Heart left ventricle (tissue), 16 donors: Measurements from ENCODE around the gene NR1I3. TPM values are rescaled to one million over a fixed set of nuclear protein-coding genes. Genes with fewer than 3 reads are reported as not detected.

Experiments
- ATAC-seq, 4 donors: fragments of 200-7000 bp; cut with Tn5 transposase; one replicate each; pipeline ENCODE4 v1.9.1; 2020 to 2022; ENCODE audit warnings: moderate library complexity in 4 of 4, mild to moderate bottlenecking in 3 of 4, moderate number of reproducible peaks in 1 of 4
- DNase-seq, 5 donors: peaks; one replicate each; pipeline ENCODE4 v3.0.0-alpha.2; 2020
- H3K27ac ChIP-seq, 12 donors: fragments of 200-600 bp; sonication (generic) in 4 of 12; one replicate each; pipeline versions ENCODE4 v1.5.0 to v1.8.0; 2016 to 2022; ENCODE audit warnings: mild to moderate bottlenecking in 2 of 12
- H3K27me3 ChIP-seq, 9 donors: fragments of 200-600 bp; sonication (generic) in 2 of 9; one replicate each; pipeline versions ENCODE4 v1.5.1 to v1.8.0; 2016 to 2022; ENCODE audit warnings: mild to moderate bottlenecking in 3 of 9
- H3K36me3 ChIP-seq, 9 donors: fragments of 200-600 bp; sonication (generic) in 2 of 9; one replicate each; pipeline versions ENCODE4 v1.5.0 to v1.8.0; 2018 to 2022; ENCODE audit warnings: mild to moderate bottlenecking in 2 of 9
- H3K4me1 ChIP-seq, 12 donors: fragments of 200-600 bp; sonication (generic) in 4 of 12; one replicate each; pipeline versions ENCODE4 v1.5.0 to v1.8.0; 2016 to 2022; ENCODE audit warnings: mild to moderate bottlenecking in 3 of 12
- H3K4me3 ChIP-seq, 12 donors: fragments of 200-600 bp; sonication (generic) in 4 of 12; one replicate each; pipeline versions ENCODE4 v1.5.0 to v1.8.0; 2017 to 2022; ENCODE audit warnings: mild to moderate bottlenecking in 9 of 12, moderate library complexity in 4 of 12
- H3K9me3 ChIP-seq, 12 donors: fragments of 200-600 bp; sonication (generic) in 4 of 12; one replicate each; pipeline versions ENCODE4 v1.5.0 to v1.8.0; 2016 to 2022; ENCODE audit warnings: mild to moderate bottlenecking in 1 of 12
- CTCF ChIP-seq, 12 donors: fragments of 200-600 bp; sonication (generic) in 4 of 12; IDR thresholded peaks; one replicate each; pipeline versions ENCODE4 v1.5.0 to v1.8.0; 2018 to 2022; ENCODE audit warnings: antibody characterized with exemption in 12 of 12, mild to moderate bottlenecking in 5 of 12
- POLR2A ChIP-seq, 2 donors: fragments of 450-650 bp; IDR thresholded peaks; one replicate each; pipeline ENCODE4 v1.6.1; 2017; ENCODE audit warnings: antibody characterized with exemption in 2 of 2, mild to moderate bottlenecking in 2 of 2, moderate library complexity in 2 of 2
- WGBS, 4 donors: extraction: QIAGEN DNeasy Blood & Tissue Kit in 2 of 4; methylation state at CpG; one replicate each; pipeline versions ENCODE4 v1.1.5 to v1.1.7; 2013 to 2018; 5-methylcytosine and 5-hydroxymethylcytosine counted together
- intact Hi-C, 10 donors: fragments of 100-400 bp; cut with DNase I; formaldehyde crosslinking; loops; one replicate each; pipeline versions ENCODE4 v1.11.1 to v1.14.2; 2022
- microRNA-seq, 4 donors: library from miRNA; unstranded; fragments of <30 nt; microRNA quantifications; one replicate each; pipeline versions ENCODE4 to v1.2.0, GENCODE V29; 2017 to 2020
- polyA plus RNA-seq, 2 donors: library from polyadenylated mRNA; stranded (reverse); fragments of 200-250 nt; gene quantifications; one replicate each; pipeline ENCODE4 v1.2.3, GENCODE V29; 2013
- total RNA-seq, 9 donors: library from RNA; depleted of rRNA in 2 of 9; stranded (reverse); fragments of >200 nt in 2 of 9; fragmentation: NEBNext Ultra II Directional in 3 of 9; extraction: Animal tissue kit (Norgen Biotek cat#: 25700) in 3 of 9; gene quantifications; one replicate each; pipeline versions ENCODE4 v1.1.0 to v1.2.4, GENCODE V29; 2016 to 2023
- donor health status: ischemic (EF 13 %, LVEDD 7.1; RV severe dilation, severe dysfunction).
- donor health status: healthy with polysubstance abuse.
- donor health status: DM: no; HTN: yes; CAD: no.
- donor health status: DM: no; HTN: no; CAD: no.
- donor health status: ischemic (EF 25% LVEDD 6.9; RV normal size, moderate dysfunction).
- donor health status: ischemic (EF 25% LVEDD 5.7; RV mildly dilated, moderate dysfunction).
- donor health status: healthy.
- donor health status: DM: yes; HTN: yes; CAD: no.
- donor health status: ischemic (EF 35%, LVEDD 5.7; RV mildly dilated, moderate dysfunction).
- donor health status: nonischemic (EF 11% LVEDD 7.7; RV severe dilation, severe dysfunction).
- donor health status: DM: yes; HTN: yes; CAD: no.
- donor health status: PGD.
- donor health status: ischemic (EF 29% LVEDD 5.4; RV normal size, mild dysfunction).
- donor health status: nonischemic (EF 23%, LVEDD 6.1; RV moderate dilation, normal function).

The NR1I3 gene
- total and polyA plus RNA-seq, 11 donors, result 0.23 TPM; not detected in 10

- 0% methylated on average over 3 of the region's 3 CpGs for WGBS, 4 donors
- Histone ChIP-seq H3K4me1 (peaks cover 0 to 91% (median 20%) of the 10 kb centered on the region in 12 donors), H3K36me3 (no peaks in the 10 kb centered on the region), H3K27me3 (no peaks in the 10 kb centered on the region), H3K4me3 (peak overlapping the region in 1 of 12 donors; percentile 42), H3K9me3 (no peaks in the 10 kb centered on the region), H3K27ac (peak overlapping the region; percentile 19 to 92 (median 66))
- peak; percentile 76 to 93 (median 87) for ATAC-seq
- DNase-seq, result peak; percentile 82 to 90 (median 89)
- intact Hi-C loops, result loop anchor here in 1 of 10 donors (5.0 kb wide), 1 partner anchor 202 kb away; no protein-coding TSS in a partner anchor
- no peak for TF ChIP-seq POLR2A (IDR thresholded peaks at IDR 0.05)
- TF ChIP-seq CTCF (IDR thresholded peaks at IDR 0.05), result no peak
Measured at GRCh38 chr1:161185282-161185682, 52.7 kb downstream of the NR1I3 start.

GRCh38 chr1:161182214-161182613 lies 55.8 kb downstream of the NR1I3 start:
- ATAC-seq, result no peak
- Histone ChIP-seq H3K36me3 (no peaks in the 10 kb centered on the region), H3K27ac (peak overlapping the region in 3 of 12 donors; percentile 36 to 92 (median 50)), H3K4me1 (peaks cover 0 to 75% (median 23%) of the 10 kb centered on the region in 12 donors), H3K9me3 (no peaks in the 10 kb centered on the region), H3K4me3 (no peak overlapping the region), H3K27me3 (no peaks in the 10 kb centered on the region)
- DNase-seq, result peak in 1 of 5 donors; percentile 13
- 95 to 100% (median 97%) methylated on average over 1 of the region's 1 CpG for WGBS, 4 donors
- intact Hi-C loops, result no loop called here
- TF ChIP-seq POLR2A (IDR thresholded peaks at IDR 0.05), result no peak
- TF ChIP-seq CTCF (IDR thresholded peaks at IDR 0.05), result no peak

- ATAC-seq, result no peak
Measured at GRCh38 chr1:161180639-161181038, 57.4 kb downstream of the NR1I3 start.

GRCh38 chr1:161179698-161180097 lies 58.3 kb downstream of the NR1I3 start:
- ATAC-seq, result no peak
- peaks cover 0 to 14% (median 12%) of the 10 kb centered on the region in 9 donors for H3K36me3 ChIP-seq
- 96 to 97% (median 97%) methylated on average over 3 of the region's 3 CpGs for WGBS, 4 donors
- H3K9me3 ChIP-seq, result no peaks in the 10 kb centered on the region
- intact Hi-C loops, result no loop called here
- H3K27me3 ChIP-seq, result no peaks in the 10 kb centered on the region
- peaks cover 0 to 63% (median 19%) of the 10 kb centered on the region in 12 donors for H3K4me1 ChIP-seq
- no peak for TF ChIP-seq POLR2A (IDR thresholded peaks at IDR 0.05)
- no peak for TF ChIP-seq CTCF (IDR thresholded peaks at IDR 0.05)
- no peak for DNase-seq
- H3K4me3 ChIP-seq, result no peak overlapping the region
- H3K27ac ChIP-seq, result no peak overlapping the region

More at GRCh38 chr1:161180639-161181038, 57.4 kb downstream of the NR1I3 start:
- WGBS, 4 donors, result 44 to 80% (median 68%) methylated on average over 1 of the region's 1 CpG
- Histone ChIP-seq H3K4me1 (peaks cover 0 to 71% (median 26%) of the 10 kb centered on the region in 12 donors), H3K9me3 (no peaks in the 10 kb centered on the region), H3K36me3 (peaks cover 0 to 4% (median 2%) of the 10 kb centered on the region in 9 donors), H3K27ac (peak overlapping the region in 1 of 12 donors; percentile 92), H3K27me3 (no peaks in the 10 kb centered on the region), H3K4me3 (no peak overlapping the region)
- no peak for DNase-seq
- TF ChIP-seq POLR2A (IDR thresholded peaks at IDR 0.05) (no peak), CTCF (IDR thresholded peaks at IDR 0.05) (peak in 7 of 12 donors; percentile 7 to 36 (median 30))
- intact Hi-C loops, result no loop called here

Small RNA genes within 50 kb of the gene (microRNA-seq; reads per million reads assigned to microRNA genes)
- gene MIR5187, result 1.2 to 7.4 (median 3.4) reads per million in 4 donors

Other genes starting within 250 kb of the NR1I3 start
- gene F11R, start 217.1 kb downstream of the NR1I3 start, total RNA-seq, result 10 to 100 TPM in 5 of 9 donors, 1 to 10 TPM in 4; 7.5 to 23.4 (median 10.9) TPM
- 10 to 100 TPM in 1 of 2 donors, 1 to 10 TPM in 1; 7.4 to 13.8 TPM for gene F11R, start 217.1 kb downstream of the NR1I3 start, polyA plus RNA-seq
- 10 to 100 TPM in 7 of 9 donors, 1 to 10 TPM in 2; 6.1 to 22.7 (median 14.4) TPM for gene TSTD1, start 199.2 kb downstream of the NR1I3 start, total RNA-seq
- 10 to 100 TPM; 14.7 to 16.2 TPM for gene TSTD1, start 199.2 kb downstream of the NR1I3 start, polyA plus RNA-seq
- 10 to 100 TPM; 20.2 to 51.1 (median 28.2) TPM for gene USF1, start 192.2 kb downstream of the NR1I3 start, total RNA-seq
- 10 to 100 TPM; 31.9 to 43.0 TPM for gene USF1, start 192.2 kb downstream of the NR1I3 start, polyA plus RNA-seq
- gene ARHGAP30, start 168.3 kb downstream of the NR1I3 start, total RNA-seq, result 10 to 100 TPM in 2 of 9 donors, 1 to 10 TPM in 7; 1.7 to 32.2 (median 2.1) TPM
- gene ARHGAP30, start 168.3 kb downstream of the NR1I3 start, polyA plus RNA-seq, result 1 to 10 TPM; 1.3 to 3.0 TPM
- under 1 TPM in 2 of 9 donors, not detected in 7; 0.07 to 0.53 TPM for gene NECTIN4, start 148.6 kb downstream of the NR1I3 start, total RNA-seq
- under 1 TPM in 1 of 2 donors, not detected in 1; 0.03 TPM for gene NECTIN4, start 148.6 kb downstream of the NR1I3 start, polyA plus RNA-seq
- gene KLHDC9, start 139.8 kb downstream of the NR1I3 start, total RNA-seq, result 10 to 100 TPM in 3 of 9 donors, 1 to 10 TPM in 6; 2.4 to 13.3 (median 6.1) TPM
- 1 to 10 TPM in 1 of 2 donors, under 1 TPM in 1; 0.43 to 3.2 TPM for gene KLHDC9, start 139.8 kb downstream of the NR1I3 start, polyA plus RNA-seq
- gene PFDN2, start 120.2 kb downstream of the NR1I3 start, total RNA-seq, result 10 to 100 TPM; 38.3 to 59.1 (median 49.4) TPM
- 100 to 1,000 TPM; 162 to 234 TPM for gene PFDN2, start 120.2 kb downstream of the NR1I3 start, polyA plus RNA-seq
- 10 to 100 TPM; 28.1 to 42.7 (median 34.7) TPM for gene NIT1, start 120.1 kb downstream of the NR1I3 start, total RNA-seq
- gene NIT1, start 120.1 kb downstream of the NR1I3 start, polyA plus RNA-seq, result 10 to 100 TPM; 25.8 to 34.3 TPM
- 10 to 100 TPM; 20.8 to 36.0 (median 26.5) TPM for gene DEDD, start 105.5 kb downstream of the NR1I3 start, total RNA-seq
- 10 to 100 TPM; 13.8 to 38.8 TPM for gene DEDD, start 105.5 kb downstream of the NR1I3 start, polyA plus RNA-seq
- 10 to 100 TPM; 54.4 to 86.9 (median 73.2) TPM for gene UFC1, start 84.2 kb downstream of the NR1I3 start, total RNA-seq
- gene UFC1, start 84.2 kb downstream of the NR1I3 start, polyA plus RNA-seq, result 100 to 1,000 TPM in 1 of 2 donors, 10 to 100 TPM in 1; 60.7 to 131 TPM
- 10 to 100 TPM; 12.3 to 20.0 (median 14.6) TPM for gene USP21, start 78.7 kb downstream of the NR1I3 start, total RNA-seq
- 10 to 100 TPM; 13.0 TPM for gene USP21, start 78.7 kb downstream of the NR1I3 start, polyA plus RNA-seq
- 10 to 100 TPM in 8 of 9 donors, 1 to 10 TPM in 1; 9.7 to 16.7 (median 13.7) TPM for gene PPOX, start 71.8 kb downstream of the NR1I3 start, total RNA-seq
- gene PPOX, start 71.8 kb downstream of the NR1I3 start, polyA plus RNA-seq, result 10 to 100 TPM; 10.7 to 24.3 TPM
- 10 to 100 TPM; 18.2 to 34.1 (median 22.4) TPM for gene B4GALT3, start 60.7 kb downstream of the NR1I3 start, total RNA-seq
- gene B4GALT3, start 60.7 kb downstream of the NR1I3 start, polyA plus RNA-seq, result 10 to 100 TPM; 13.4 to 40.8 TPM
- gene ADAMTS4, start 39.1 kb downstream of the NR1I3 start, total RNA-seq, result 10 to 100 TPM in 3 of 9 donors, 1 to 10 TPM in 6; 1.6 to 65.2 (median 8.4) TPM
- 1 to 10 TPM; 5.7 to 6.1 TPM for gene ADAMTS4, start 39.1 kb downstream of the NR1I3 start, polyA plus RNA-seq
- gene NDUFS2, start 35.8 kb downstream of the NR1I3 start, total RNA-seq, result 100 to 1,000 TPM; 214 to 460 (median 297) TPM
- gene NDUFS2, start 35.8 kb downstream of the NR1I3 start, polyA plus RNA-seq, result 100 to 1,000 TPM; 157 to 189 TPM
- 100 to 1,000 TPM in 1 of 9 donors, 10 to 100 TPM in 5, 1 to 10 TPM in 3; 2.9 to 157 (median 17.1) TPM for gene FCER1G, start 22.9 kb downstream of the NR1I3 start, total RNA-seq
- gene FCER1G, start 22.9 kb downstream of the NR1I3 start, polyA plus RNA-seq, result 10 to 100 TPM; 14.6 to 40.0 TPM
- gene APOA2, start 14.6 kb downstream of the NR1I3 start, total RNA-seq, result not detected
- not detected for gene APOA2, start 14.6 kb downstream of the NR1I3 start, polyA plus RNA-seq
- 10 to 100 TPM; 24.1 to 37.1 (median 31.1) TPM for gene TOMM40L, start 12.1 kb downstream of the NR1I3 start, total RNA-seq
- 10 to 100 TPM; 28.8 to 29.1 TPM for gene TOMM40L, start 12.1 kb downstream of the NR1I3 start, polyA plus RNA-seq
- gene PCP4L1, start 20.5 kb upstream of the NR1I3 start, total RNA-seq, result under 1 TPM in 8 of 9 donors, not detected in 1; 0.29 to 0.62 (median 0.49) TPM
- gene PCP4L1, start 20.5 kb upstream of the NR1I3 start, polyA plus RNA-seq, result under 1 TPM; 0.19 to 0.42 TPM
- 1 to 10 TPM in 8 of 9 donors, under 1 TPM in 1; 0.90 to 5.6 (median 2.7) TPM for gene MPZ, start 71.8 kb upstream of the NR1I3 start, total RNA-seq
- 1 to 10 TPM; 1.2 to 2.1 TPM for gene MPZ, start 71.8 kb upstream of the NR1I3 start, polyA plus RNA-seq
- 100 to 1,000 TPM; 113 to 408 (median 314) TPM for gene SDHC, start 76.2 kb upstream of the NR1I3 start, total RNA-seq
- 100 to 1,000 TPM in 1 of 2 donors, 10 to 100 TPM in 1; 50.6 to 256 TPM for gene SDHC, start 76.2 kb upstream of the NR1I3 start, polyA plus RNA-seq
- not detected for gene CFAP126, start 129.7 kb upstream of the NR1I3 start, total RNA-seq
- not detected for gene CFAP126, start 129.7 kb upstream of the NR1I3 start, polyA plus RNA-seq